Measurements from ENCODE around the gene CACNA1C. TPM values are rescaled to one million over a fixed set of nuclear protein-coding genes. Genes with fewer than 3 reads are reported as not detected.

CACNA1C gene
- total RNA-seq, 4 donors from 2014 or later, result 44.1 to 104 (median 49.4) TPM

DNA sequence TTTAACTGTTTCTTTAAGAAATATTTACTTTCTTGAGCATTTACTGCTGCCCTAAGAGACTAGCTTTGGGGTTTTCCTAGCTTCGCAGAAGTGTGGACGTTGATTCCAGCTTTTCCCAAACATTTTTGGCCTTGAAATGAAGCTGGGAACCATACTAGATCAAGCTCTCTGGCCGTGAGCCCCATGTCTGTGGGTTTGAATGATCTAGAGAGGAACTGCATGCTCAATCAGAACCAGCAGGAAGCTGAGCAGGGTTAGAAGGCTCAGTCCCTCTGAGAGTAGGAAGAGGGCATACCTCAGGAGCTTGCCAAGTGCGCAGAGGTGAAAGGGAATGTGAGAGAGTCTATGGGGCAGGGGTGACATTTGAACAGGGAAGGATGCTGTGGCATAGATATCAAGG lies 292.1 kb downstream of the CACNA1C start:
- intact Hi-C loops (cut with DNase I), result no loop called here
- no peaks in the 10 kb centered on the region for H3K36me3 ChIP-seq
- no peak for DNase-seq (ENCODE audit: extremely low spot score)
- H3K27ac ChIP-seq (replicated peaks in 1 of 4), result peak overlapping the region; percentile 7 to 81 (median 44)
- H3K9me3 ChIP-seq, result no peaks in the 10 kb centered on the region
- H3K27me3 ChIP-seq, result no peaks in the 10 kb centered on the region
- no peak for TF ChIP-seq POLR2AphosphoS5 (IDR thresholded peaks at IDR 0.05)
- no peak for TF ChIP-seq POLR2A (IDR thresholded peaks at IDR 0.05; ENCODE audit: low read depth)
- TF ChIP-seq, protein P1, sequence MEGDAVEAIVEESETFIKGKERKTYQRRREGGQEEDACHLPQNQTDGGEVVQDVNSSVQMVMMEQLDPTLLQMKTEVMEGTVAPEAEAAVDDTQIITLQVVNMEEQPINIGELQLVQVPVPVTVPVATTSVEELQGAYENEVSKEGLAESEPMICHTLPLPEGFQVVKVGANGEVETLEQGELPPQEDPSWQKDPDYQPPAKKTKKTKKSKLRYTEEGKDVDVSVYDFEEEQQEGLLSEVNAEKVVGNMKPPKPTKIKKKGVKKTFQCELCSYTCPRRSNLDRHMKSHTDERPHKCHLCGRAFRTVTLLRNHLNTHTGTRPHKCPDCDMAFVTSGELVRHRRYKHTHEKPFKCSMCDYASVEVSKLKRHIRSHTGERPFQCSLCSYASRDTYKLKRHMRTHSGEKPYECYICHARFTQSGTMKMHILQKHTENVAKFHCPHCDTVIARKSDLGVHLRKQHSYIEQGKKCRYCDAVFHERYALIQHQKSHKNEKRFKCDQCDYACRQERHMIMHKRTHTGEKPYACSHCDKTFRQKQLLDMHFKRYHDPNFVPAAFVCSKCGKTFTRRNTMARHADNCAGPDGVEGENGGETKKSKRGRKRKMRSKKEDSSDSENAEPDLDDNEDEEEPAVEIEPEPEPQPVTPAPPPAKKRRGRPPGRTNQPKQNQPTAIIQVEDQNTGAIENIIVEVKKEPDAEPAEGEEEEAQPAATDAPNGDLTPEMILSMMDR (IDR thresholded peaks at IDR 0.05), result no peak
- no peak for TF ChIP-seq EP300 (IDR thresholded peaks at IDR 0.05)
- no peak overlapping the region for H3K4me3 ChIP-seq
- 50% methylated on average over 4 of the region's 4 CpGs for WGBS
- H3K4me1 ChIP-seq, result peaks cover 68 to 96% (median 93%) of the 10 kb centered on the region in 4 donors

DNA sequence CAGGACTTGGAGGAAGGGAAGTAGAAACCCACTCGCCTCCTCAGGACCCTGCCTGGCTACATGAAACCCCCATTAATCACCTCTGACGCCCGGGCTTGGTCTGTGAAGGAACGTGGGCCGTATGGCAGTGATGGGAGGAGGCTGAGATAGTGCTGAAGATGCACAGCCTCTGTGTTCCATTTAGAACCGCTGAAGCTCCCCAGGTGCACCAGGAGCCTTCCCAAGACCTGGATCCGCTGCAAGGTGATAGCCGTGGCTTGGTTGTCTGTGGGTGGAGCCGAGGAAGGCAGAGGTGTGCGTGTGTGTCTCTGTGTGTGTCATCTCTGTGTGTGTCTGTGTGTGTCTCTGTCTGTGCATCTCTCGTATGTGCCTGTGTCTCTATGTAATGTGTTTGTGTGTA lies 293.1 kb downstream of the CACNA1C start:
- 50% methylated on average over 9 of the region's 11 CpGs for WGBS
- Histone ChIP-seq H3K27me3 (no peaks in the 10 kb centered on the region), H3K4me3 (no peak overlapping the region), H3K9me3 (no peaks in the 10 kb centered on the region), H3K27ac (replicated peaks in 1 of 4) (peak overlapping the region; percentile 78 to 83 (median 81)), H3K4me1 (peaks cover 68 to 96% (median 94%) of the 10 kb centered on the region in 4 donors), H3K36me3 (no peaks in the 10 kb centered on the region)
- intact Hi-C loops (cut with DNase I), result no loop called here
- DNase-seq (ENCODE audit: extremely low spot score), result no peak
- TF ChIP-seq EP300 (IDR thresholded peaks at IDR 0.05) (no peak), POLR2AphosphoS5 (IDR thresholded peaks at IDR 0.05) (no peak), POLR2A (IDR thresholded peaks at IDR 0.05; ENCODE audit: low read depth) (no peak)
- TF ChIP-seq, protein P1 (IDR thresholded peaks at IDR 0.05), result no peak

DNA sequence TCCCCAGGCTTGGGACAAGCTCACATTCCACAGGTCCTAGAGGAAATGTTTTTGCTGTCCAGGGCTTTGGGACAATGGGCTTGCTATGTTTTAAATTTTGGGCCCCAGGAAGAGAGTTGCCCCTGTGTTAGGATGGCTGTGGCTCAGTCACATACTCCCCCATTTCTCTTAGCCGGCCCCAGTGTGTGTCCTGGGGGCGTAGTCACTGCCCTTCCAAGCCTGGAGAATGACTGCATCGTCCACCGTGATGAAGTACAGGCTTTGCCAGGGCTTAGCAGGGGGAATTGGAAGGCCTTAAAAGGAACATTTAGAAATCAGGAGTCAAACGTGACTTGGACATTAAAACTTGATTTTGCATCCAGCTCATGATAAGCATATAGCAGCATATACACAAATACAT lies 293.6 kb downstream of the CACNA1C start:
- no peaks in the 10 kb centered on the region for H3K36me3 ChIP-seq
- intact Hi-C loops (cut with DNase I), result no loop called here
- no peaks in the 10 kb centered on the region for H3K27me3 ChIP-seq
- H3K4me1 ChIP-seq, result peaks cover 70 to 93% (median 92%) of the 10 kb centered on the region in 4 donors
- WGBS, result 42% methylated on average over 5 of the region's 5 CpGs
- DNase-seq (ENCODE audit: extremely low spot score), result no peak
- no peaks in the 10 kb centered on the region for H3K9me3 ChIP-seq
- peak in 1 of 2 donors; percentile 17 for TF ChIP-seq POLR2AphosphoS5 (IDR thresholded peaks at IDR 0.05)
- no peak for TF ChIP-seq EP300 (IDR thresholded peaks at IDR 0.05)
- peak overlapping the region; percentile 78 to 83 (median 81) for H3K27ac ChIP-seq (replicated peaks in 1 of 4)
- H3K4me3 ChIP-seq, result no peak overlapping the region

DNA sequence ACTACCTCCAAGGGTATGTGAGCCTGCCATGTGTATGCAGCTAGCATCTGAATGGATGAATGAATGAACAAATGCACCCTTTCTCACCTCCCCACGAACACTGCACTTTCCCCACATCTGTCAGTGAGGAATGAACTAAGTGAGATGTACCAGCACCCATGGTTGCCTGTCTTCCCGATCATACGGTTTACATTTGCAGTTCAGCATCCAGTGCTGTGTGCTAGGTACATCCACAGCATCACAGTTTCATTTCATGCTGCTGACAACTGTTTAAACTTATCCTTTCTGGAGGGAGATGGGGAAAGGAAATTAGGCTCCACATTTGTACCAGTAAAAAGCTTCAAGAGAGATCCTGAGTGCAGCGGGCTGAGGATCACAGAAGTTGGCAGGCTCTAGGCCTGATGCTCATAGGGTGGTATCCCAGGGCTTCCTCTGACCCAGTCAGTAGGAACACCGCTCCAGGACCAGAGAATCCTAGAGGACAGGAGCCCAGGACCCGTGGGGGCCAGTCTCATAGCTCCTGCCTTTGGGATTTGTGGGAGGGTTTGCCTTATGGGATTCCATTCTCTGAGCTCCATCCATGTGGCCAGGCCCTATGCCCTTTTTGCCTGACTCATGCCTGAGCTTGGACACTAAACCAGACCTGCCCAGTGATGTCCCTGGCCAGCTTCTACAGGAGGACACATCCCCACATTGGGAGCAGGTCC lies 294.5 kb downstream of the CACNA1C start:
- no peak overlapping the region for H3K4me3 ChIP-seq
- H3K9me3 ChIP-seq, result no peaks in the 10 kb centered on the region
- no peak for DNase-seq (ENCODE audit: extremely low spot score)
- TF ChIP-seq POLR2AphosphoS5 (IDR thresholded peaks at IDR 0.05), result no peak
- TF ChIP-seq EP300 (IDR thresholded peaks at IDR 0.05), result no peak
- TF ChIP-seq, protein P1 (IDR thresholded peaks at IDR 0.05), result no peak
- TF ChIP-seq POLR2A (IDR thresholded peaks at IDR 0.05; ENCODE audit: low read depth), result no peak
- peaks cover 72 to 91% (median 84%) of the 10 kb centered on the region in 4 donors for H3K4me1 ChIP-seq
- no peaks in the 10 kb centered on the region for H3K36me3 ChIP-seq
- H3K27ac ChIP-seq (replicated peaks in 1 of 4), result peak overlapping the region; percentile 78 to 83 (median 81)
- no peaks in the 10 kb centered on the region for H3K27me3 ChIP-seq
- WGBS, result 81% methylated on average over 6 of the region's 6 CpGs
- intact Hi-C loops (cut with DNase I), result no loop called here

DNA sequence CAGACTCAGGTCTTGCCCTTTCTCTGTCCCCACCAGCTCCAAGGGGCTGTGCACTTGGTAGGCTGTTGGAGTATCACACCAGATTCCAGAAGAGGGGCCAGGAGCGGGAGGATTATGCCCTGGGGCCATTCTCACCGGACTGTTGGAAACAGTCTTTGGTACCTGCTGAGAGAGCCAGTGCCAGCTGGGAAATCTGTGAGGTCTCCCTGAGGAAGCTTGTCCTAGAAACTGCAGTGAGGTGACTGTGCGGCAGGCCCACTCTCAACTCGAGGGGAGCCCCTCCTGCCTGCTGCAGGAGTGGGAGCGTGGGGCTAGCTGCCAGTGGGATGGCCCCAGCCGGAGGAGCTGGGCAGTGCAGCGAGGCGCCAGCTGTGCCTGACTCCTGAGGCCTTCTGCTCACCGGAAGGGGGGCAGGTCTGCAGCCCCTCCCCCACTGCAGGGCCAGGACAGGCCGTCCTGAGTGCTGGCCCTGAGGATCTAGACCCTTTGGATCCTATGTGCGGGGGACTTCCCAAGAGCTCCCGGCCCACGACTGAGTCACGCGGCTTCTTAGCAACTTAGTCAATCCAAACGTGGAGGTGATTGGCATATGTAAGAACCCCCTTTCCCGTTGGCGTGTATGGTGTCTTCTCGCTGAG lies 295.2 kb downstream of the CACNA1C start:
- Histone ChIP-seq H3K27ac (replicated peaks in 1 of 4) (peak overlapping the region; percentile 78 to 83 (median 81)), H3K4me1 (peaks cover 73 to 91% (median 79%) of the 10 kb centered on the region in 4 donors), H3K27me3 (no peaks in the 10 kb centered on the region), H3K36me3 (no peaks in the 10 kb centered on the region), H3K9me3 (no peaks in the 10 kb centered on the region), H3K4me3 (no peak overlapping the region)
- WGBS, result 47% methylated on average over 16 of the region's 19 CpGs
- TF ChIP-seq EP300 (IDR thresholded peaks at IDR 0.05) (no peak), POLR2AphosphoS5 (IDR thresholded peaks at IDR 0.05) (no peak), POLR2A (IDR thresholded peaks at IDR 0.05; ENCODE audit: low read depth) (no peak)
- TF ChIP-seq, protein P1 (IDR thresholded peaks at IDR 0.05), result no peak
- no peak for DNase-seq (ENCODE audit: extremely low spot score)
- intact Hi-C loops (cut with DNase I), result no loop called here
